ENCODE measurements around the gene UBIAD1.

Gene UBIAD1

GRCh38 chr1:11307852-11308251 lies 34.9 kb downstream of the UBIAD1 start:
- no peak for TF ChIP-seq CTCF (IDR thresholded peaks at IDR 0.05)
- TF ChIP-seq ZFX (IDR thresholded peaks at IDR 0.05; ENCODE audit: borderline replicate concordance), result no peak

GRCh38 chr1:11308699-11309224 lies 35.8 kb downstream of the UBIAD1 start:
- no peak for TF ChIP-seq ZFX (IDR thresholded peaks at IDR 0.05; ENCODE audit: borderline replicate concordance)
- no peak for TF ChIP-seq CTCF (IDR thresholded peaks at IDR 0.05)

More at GRCh38 chr1:11307852-11308251, 34.9 kb downstream of the UBIAD1 start:
- H3K27ac ChIP-seq, result no peak overlapping the region

GRCh38 chr1:11309385-11309784 lies 36.4 kb downstream of the UBIAD1 start:
- H3K27ac ChIP-seq, result no peak overlapping the region
- no peak for TF ChIP-seq ZFX (IDR thresholded peaks at IDR 0.05; ENCODE audit: borderline replicate concordance)
- no peak for TF ChIP-seq CTCF (IDR thresholded peaks at IDR 0.05)

More at GRCh38 chr1:11308699-11309224, 35.8 kb downstream of the UBIAD1 start:
- H3K27ac ChIP-seq, result no peak overlapping the region

- TF ChIP-seq ZFX (IDR thresholded peaks at IDR 0.05; ENCODE audit: borderline replicate concordance) (no peak), CTCF (IDR thresholded peaks at IDR 0.05) (no peak)
- no peak overlapping the region for H3K27ac ChIP-seq
Observed at GRCh38 chr1:11311816-11312755, 39.1 kb downstream of the UBIAD1 start.

- H3K27ac ChIP-seq, result no peak overlapping the region
- TF ChIP-seq CTCF (IDR thresholded peaks at IDR 0.05) (no peak), ZFX (IDR thresholded peaks at IDR 0.05; ENCODE audit: borderline replicate concordance) (no peak)
Observed at GRCh38 chr1:11314959-11315358, 42.0 kb downstream of the UBIAD1 start.

GRCh38 chr1:11316701-11317100 lies 43.7 kb downstream of the UBIAD1 start:
- no peak for TF ChIP-seq ZFX (IDR thresholded peaks at IDR 0.05; ENCODE audit: borderline replicate concordance)
- no peak for TF ChIP-seq CTCF (IDR thresholded peaks at IDR 0.05)
- H3K27ac ChIP-seq, result no peak overlapping the region

- H3K27ac ChIP-seq, result no peak overlapping the region
- TF ChIP-seq ZFX (IDR thresholded peaks at IDR 0.05; ENCODE audit: borderline replicate concordance) (no peak), CTCF (IDR thresholded peaks at IDR 0.05) (no peak)
Observed at GRCh38 chr1:11318982-11319381, 46.0 kb downstream of the UBIAD1 start.
